ENCODE data around the gene KIF26B.

- no peak for TF ChIP-seq EZH2 (IDR thresholded peaks at IDR 0.05; ENCODE audit: insufficient read depth, poor library complexity, severe bottlenecking)
- TF ChIP-seq EZH2phosphoT487 (IDR thresholded peaks at IDR 0.05; ENCODE audit: insufficient read depth, low read depth): no peak
Observed at GRCh38 chr1:245419461-245419978, 264.7 kb downstream of the KIF26B start.

Data from GM23248 (cell line).